HG03064 (cell line): Measurements from ENCODE around the gene ANO1.
"Not testable (repeated sequence)": the region's sequence is repeated elsewhere in the genome, so short reads cannot be mapped to it uniquely, and the experiment has no call there.

ENCODE experiments used
- ATAC-seq: cut with Tn5 transposase; IDR thresholded peaks from one replicate; pipeline ENCODE4 v1.9.1; 2021; ENCODE audit warnings: low read depth; ENCODE audit not compliant: unreplicated experiment

Gene ANO1

GRCh38 chr11:70204466-70204799 lies 126.3 kb downstream of the ANO1 start:
- no peak for ATAC-seq

GRCh38 chr11:70205049-70205725 lies 127.1 kb downstream of the ANO1 start:
- no peak for ATAC-seq

GRCh38 chr11:70205766-70206165 lies 127.6 kb downstream of the ANO1 start:
- no peak for ATAC-seq

GRCh38 chr11:70206226-70206981 lies 128.3 kb downstream of the ANO1 start:
- ATAC-seq = no peak

GRCh38 chr11:70206982-70207376 lies 128.9 kb downstream of the ANO1 start:
- no peak for ATAC-seq

- ATAC-seq = no peak
Observed at GRCh38 chr11:70207531-70208131, 129.5 kb downstream of the ANO1 start.

GRCh38 chr11:70209391-70209912 lies 131.3 kb downstream of the ANO1 start:
- no peak for ATAC-seq

GRCh38 chr11:70210051-70210501 lies 132.0 kb downstream of the ANO1 start:
- ATAC-seq = no peak

- no peak for ATAC-seq
Observed at GRCh38 chr11:70210530-70210929, 132.4 kb downstream of the ANO1 start.

- no peak for ATAC-seq
Observed at GRCh38 chr11:70212227-70212811, 134.2 kb downstream of the ANO1 start.

- ATAC-seq = not testable (repeated sequence)
Observed at GRCh38 chr11:70217388-70217787, 139.3 kb downstream of the ANO1 start.

- ATAC-seq = not testable (repeated sequence)
Observed at GRCh38 chr11:70218076-70218475, 140.0 kb downstream of the ANO1 start.

- no peak for ATAC-seq
Observed at GRCh38 chr11:70220136-70220535, 142.0 kb downstream of the ANO1 start.

GRCh38 chr11:70220920-70221319 lies 142.8 kb downstream of the ANO1 start:
- no peak for ATAC-seq

- ATAC-seq = no peak
Observed at GRCh38 chr11:70225681-70226177, 147.6 kb downstream of the ANO1 start.

GRCh38 chr11:70226183-70226582 lies 148.1 kb downstream of the ANO1 start:
- ATAC-seq = no peak

GRCh38 chr11:70226967-70227366 lies 148.8 kb downstream of the ANO1 start:
- no peak for ATAC-seq

GRCh38 chr11:70229737-70230136 lies 151.6 kb downstream of the ANO1 start:
- ATAC-seq = no peak

- no peak for ATAC-seq
Observed at GRCh38 chr11:70230151-70230839, 152.2 kb downstream of the ANO1 start.
